CD4-positive, alpha-beta T cell (primary cell): ENCODE measurements around the gene ME1. TPM values are rescaled to one million over a fixed set of nuclear protein-coding genes. Genes with fewer than 3 reads are reported as not detected.
"Not testable (repeated sequence)": the region's sequence is repeated elsewhere in the genome, so short reads cannot be mapped to it uniquely, and the experiment has no call there.

Experiments used
- ATAC-seq: fragments of 200-7000 bp; cut with Tn5 transposase; one replicate; pipeline ENCODE4 v1.10.0; 2022; ENCODE audit warnings: mild to moderate bottlenecking; ENCODE audit not compliant: poor library complexity
- CTCF ChIA-PET: fragments of 350-600 bp; sonication (Branson Sonifier 250); formaldehyde crosslinking; loops from one replicate; lab custom pipeline; 2021; ENCODE audit warnings: antibody characterized with exemption, inconsistent platforms; lab: Charles Lee
- POLR2A ChIA-PET: fragments of 350-600 bp; sonication (Branson Sonifier 250); formaldehyde crosslinking; loops from one replicate; lab custom pipeline; 2021; ENCODE audit warnings: antibody characterized with exemption, inconsistent platforms; lab: Charles Lee
- DNase-seq, 14 experiments: peaks; one replicate each; pipeline ENCODE4 v3.0.0-alpha.2; 2013 to 2020; ENCODE audit warnings: mixed read lengths in 2 of 14
- H3K27ac ChIP-seq, 2 donors: one replicate each; pipeline versions ENCODE4 v1.5.1 to v1.7.0; 2013; ENCODE audit warnings: low read length in 2 of 2, low read depth in 1 of 2, mild to moderate bottlenecking in 1 of 2
- H3K27me3 ChIP-seq, 2 experiments: 1 replicate in 1 of 2; 2 replicates in 1 of 2; pipeline versions ENCODE4 v1.6.1 to v1.7.0; 2013; ENCODE audit warnings: low read length in 2 of 2, control low read depth in 1 of 2, mild to moderate bottlenecking in 1 of 2, moderate library complexity in 1 of 2; ENCODE audit not compliant: insufficient read depth in 2 of 2, control insufficient read depth in 1 of 2
- H3K36me3 ChIP-seq: one replicate; pipeline ENCODE4 v1.6.1; 2013; ENCODE audit warnings: low read length, control low read depth; ENCODE audit not compliant: insufficient read depth
- H3K4me1 ChIP-seq: one replicate; pipeline ENCODE4 v1.6.1; 2013; ENCODE audit warnings: low read length, control low read depth; ENCODE audit not compliant: insufficient read depth
- H3K4me3 ChIP-seq: one replicate; pipeline ENCODE4 v1.5.1; 2013; ENCODE audit warnings: mild to moderate bottlenecking, low read length, moderate library complexity
- H3K9me3 ChIP-seq, 2 experiments: 1 replicate in 1 of 2; 2 replicates in 1 of 2; pipeline versions ENCODE4 v1.6.1 to v1.7.0; 2013; ENCODE audit warnings: low read length in 2 of 2, mild to moderate bottlenecking in 2 of 2, control low read depth in 1 of 2, moderate library complexity in 1 of 2; ENCODE audit not compliant: control insufficient read depth in 1 of 2, insufficient read depth in 1 of 2
- H3K27ac Mint-ChIP-seq: one replicate; pipeline ENCODE4 v1.8.0; 2020; ENCODE audit warnings: mixed read lengths
- H3K27me3 Mint-ChIP-seq: one replicate; pipeline ENCODE4 v1.8.0; 2021; ENCODE audit warnings: mixed read lengths
- H3K36me3 Mint-ChIP-seq: one replicate; pipeline ENCODE4 v1.8.0; 2021; ENCODE audit warnings: low read depth, mixed read lengths
- H3K4me1 Mint-ChIP-seq: one replicate; pipeline ENCODE4 v1.8.0; 2021; ENCODE audit warnings: low read depth, mixed read lengths
- H3K4me3 Mint-ChIP-seq: one replicate; pipeline ENCODE4 v1.8.0; 2020; ENCODE audit warnings: mild to moderate bottlenecking, mixed read lengths
- H3K9me3 Mint-ChIP-seq: one replicate; pipeline ENCODE4 v1.8.0; 2020; ENCODE audit warnings: mixed read lengths
- CTCF ChIP-seq: fragments of 200-600 bp; IDR thresholded peaks from one replicate; pipeline ENCODE4 v1.8.0; 2022; ENCODE audit warnings: antibody characterized with exemption, mild to moderate bottlenecking
- intact Hi-C, 2 experiments: fragments of 100-400 bp; cut with DNase I in 1 of 2; cut with micrococcal nuclease in 1 of 2; formaldehyde crosslinking; loops; one replicate each; pipeline versions ENCODE4 v1.15.1 to v1.9.0; 2023 to 2025; cut with DNase I, micrococcal nuclease
- total RNA-seq, 174 experiments: library from RNA in 2 of 174; stranded (reverse) in 2 of 174; gene quantifications; one replicate each; pipeline ENCODE4 v1.2.3 and lab custom pipeline; 2021 to 2026

The ME1 gene
- total RNA-seq, 2 experiments from 2014 or later, result not detected

GRCh38 chr6:83294676-83295075 lies 136.2 kb downstream of the ME1 start:
- intact Hi-C loops, result no loop called here

DNA sequence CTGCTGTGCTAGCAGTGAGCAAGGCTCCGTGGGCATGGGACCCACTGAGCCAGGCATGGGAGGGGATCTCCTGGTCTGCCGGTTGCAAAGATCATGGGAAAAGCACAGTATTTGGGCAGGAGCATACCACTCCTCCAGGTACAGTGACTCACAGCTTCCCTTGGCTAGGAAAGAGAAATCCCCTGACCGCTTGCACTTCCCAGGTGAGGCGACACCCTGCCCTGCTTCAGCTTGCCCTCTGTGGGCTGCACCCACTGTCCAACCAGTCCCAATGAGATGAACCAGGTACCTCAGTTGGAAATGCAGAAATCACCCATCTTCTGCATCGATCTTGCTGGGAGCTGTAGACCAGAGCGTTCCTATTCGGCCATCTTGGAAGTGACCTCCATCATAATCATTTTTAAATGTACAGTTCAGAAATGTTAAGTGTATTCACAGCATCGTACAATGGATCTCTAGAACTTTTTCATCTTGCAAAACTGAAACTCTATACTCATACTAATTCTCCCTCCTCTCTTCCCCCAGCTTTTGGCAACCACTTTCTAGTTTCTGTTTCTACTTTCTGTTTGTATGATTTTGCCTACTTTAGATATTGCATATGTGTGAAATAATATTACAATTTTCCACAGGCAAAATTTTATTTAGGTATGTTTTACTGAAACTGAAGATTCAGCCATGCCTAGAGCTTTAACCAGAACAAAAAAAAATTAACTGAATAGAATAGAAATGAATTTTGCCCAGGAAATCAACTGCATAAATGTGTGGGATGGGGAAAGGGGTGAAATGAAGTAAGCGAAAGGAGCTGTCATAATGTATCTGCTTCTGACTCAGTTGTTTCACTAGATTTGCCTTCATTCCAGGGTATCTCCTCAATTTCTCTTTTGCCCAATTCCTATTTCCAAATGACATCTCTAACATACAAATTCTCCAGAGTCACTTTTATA lies 137.7 kb downstream of the ME1 start:
- Histone ChIP-seq H3K27ac (no peak overlapping the region), H3K27me3 (peaks cover 0 to 6% of the 10 kb centered on the region in 2 experiments), H3K9me3 (peaks cover 0 to 5% of the 10 kb centered on the region in 2 experiments), H3K4me3 (no peak overlapping the region), H3K4me1 (no peaks in the 10 kb centered on the region), H3K36me3 (no peaks in the 10 kb centered on the region)
- ChIA-PET POLR2A (no interaction called here), CTCF (no interaction called here)
- intact Hi-C loops, result no loop called here
- no peaks in the 10 kb centered on the region for H3K36me3 Mint-ChIP-seq
- H3K27ac Mint-ChIP-seq, result no peak overlapping the region
- no peak for ATAC-seq
- H3K27me3 Mint-ChIP-seq, result peaks cover 20% of the 10 kb centered on the region
- no peak for TF ChIP-seq CTCF
- no peaks in the 10 kb centered on the region for H3K4me1 Mint-ChIP-seq
- DNase-seq, result no peak
- H3K4me3 Mint-ChIP-seq, result no peak overlapping the region
- H3K9me3 Mint-ChIP-seq, result peaks cover 2% of the 10 kb centered on the region

More at GRCh38 chr6:83294676-83295075, 136.2 kb downstream of the ME1 start:
- Histone ChIP-seq H3K27ac (no peak overlapping the region), H3K36me3 (no peaks in the 10 kb centered on the region), H3K9me3 (peaks cover 0 to 5% of the 10 kb centered on the region in 2 experiments), H3K27me3 (peaks cover 0 to 6% of the 10 kb centered on the region in 2 experiments), H3K4me1 (no peaks in the 10 kb centered on the region), H3K4me3 (no peak overlapping the region)
- ATAC-seq, result no peak
- Mint-ChIP-seq H3K4me1 (no peaks in the 10 kb centered on the region), H3K36me3 (no peaks in the 10 kb centered on the region), H3K27ac (no peak overlapping the region), H3K9me3 (peaks cover 5% of the 10 kb centered on the region), H3K27me3 (peaks cover 20% of the 10 kb centered on the region), H3K4me3 (no peak overlapping the region)
- CTCF ChIA-PET, result no interaction called here
- TF ChIP-seq CTCF, result no peak
- no peak for DNase-seq
- POLR2A ChIA-PET, result no interaction called here

GRCh38 chr6:83287298-83287697 lies 143.6 kb downstream of the ME1 start:
- ATAC-seq, H3K27me3 Mint-ChIP-seq, H3K36me3 Mint-ChIP-seq, H3K36me3 ChIP-seq, H3K4me1 Mint-ChIP-seq, H3K27ac Mint-ChIP-seq, H3K4me3 Mint-ChIP-seq, H3K9me3 ChIP-seq, CTCF ChIA-PET, H3K4me1 ChIP-seq, POLR2A ChIA-PET, intact Hi-C loops, H3K27ac ChIP-seq, H3K9me3 Mint-ChIP-seq, H3K27me3 ChIP-seq, H3K4me3 ChIP-seq, DNase-seq: not testable (repeated sequence)
